22Rv1 (cell line): ENCODE measurements around the gene TRPC6.

Source experiments
- CTCF ChIP-seq: fragments of 450-650 bp; IDR thresholded peaks from 2 replicates; pipeline ENCODE4 v1.5.1; 2017; ENCODE audit warnings: mild to moderate bottlenecking
- ZFX ChIP-seq: fragments of 450-650 bp; IDR thresholded peaks from 2 replicates; pipeline ENCODE4 v1.6.1; 2017; ENCODE audit warnings: antibody characterized with exemption, borderline replicate concordance

GRCh38 chr11:101470419-101470818 is 113.4 kb downstream of the TRPC6 start:
- TF ChIP-seq CTCF (no peak), ZFX (no peak)
